B cell (primary cell): ENCODE results near the gene ULBP1.
"Not testable (repeated sequence)": the region's sequence is repeated elsewhere in the genome, so short reads cannot be mapped to it uniquely, and the experiment has no call there.

Experiments
- CTCF ChIP-seq: fragments of 200-600 bp; IDR thresholded peaks from one replicate; pipeline ENCODE4 v1.8.0; 2022; ENCODE audit warnings: antibody characterized with exemption, mild to moderate bottlenecking
- EZH2 ChIP-seq: IDR thresholded peaks from 2 replicates; pipeline ENCODE4 v1.6.1; 2012; ENCODE audit warnings: borderline replicate concordance, low read depth, mild to moderate bottlenecking, moderate library complexity, low read length; ENCODE audit not compliant: insufficient read depth, poor library complexity, severe bottlenecking

- TF ChIP-seq CTCF, result peak; percentile 25
- TF ChIP-seq EZH2, result not testable (repeated sequence)
Observed at GRCh38 chr6:149938013-149938570, 25.7 kb upstream of the ULBP1 start.
